B cell (primary cell): ENCODE measurements around the gene SPG7.

Experiments used
- CTCF ChIP-seq: fragments of 200-600 bp; IDR thresholded peaks from one replicate; pipeline ENCODE4 v1.8.0; 2022; ENCODE audit warnings: antibody characterized with exemption, mild to moderate bottlenecking
- EZH2 ChIP-seq: IDR thresholded peaks from 2 replicates; pipeline ENCODE4 v1.6.1; 2012; ENCODE audit warnings: borderline replicate concordance, low read depth, mild to moderate bottlenecking, moderate library complexity, low read length; ENCODE audit not compliant: insufficient read depth, poor library complexity, severe bottlenecking

- TF ChIP-seq CTCF (no peak), EZH2 (no peak)
Observed at GRCh38 chr16:89569506-89570341, 61.5 kb downstream of the SPG7 start.
